ENCODE measurements around the gene TLCD3B. TPM values are rescaled to one million over a fixed set of nuclear protein-coding genes. Genes with fewer than 3 reads are reported as not detected.

The TLCD3B gene
- total RNA-seq, 1 donor from 2014 or later, result 1.4 TPM

DNA sequence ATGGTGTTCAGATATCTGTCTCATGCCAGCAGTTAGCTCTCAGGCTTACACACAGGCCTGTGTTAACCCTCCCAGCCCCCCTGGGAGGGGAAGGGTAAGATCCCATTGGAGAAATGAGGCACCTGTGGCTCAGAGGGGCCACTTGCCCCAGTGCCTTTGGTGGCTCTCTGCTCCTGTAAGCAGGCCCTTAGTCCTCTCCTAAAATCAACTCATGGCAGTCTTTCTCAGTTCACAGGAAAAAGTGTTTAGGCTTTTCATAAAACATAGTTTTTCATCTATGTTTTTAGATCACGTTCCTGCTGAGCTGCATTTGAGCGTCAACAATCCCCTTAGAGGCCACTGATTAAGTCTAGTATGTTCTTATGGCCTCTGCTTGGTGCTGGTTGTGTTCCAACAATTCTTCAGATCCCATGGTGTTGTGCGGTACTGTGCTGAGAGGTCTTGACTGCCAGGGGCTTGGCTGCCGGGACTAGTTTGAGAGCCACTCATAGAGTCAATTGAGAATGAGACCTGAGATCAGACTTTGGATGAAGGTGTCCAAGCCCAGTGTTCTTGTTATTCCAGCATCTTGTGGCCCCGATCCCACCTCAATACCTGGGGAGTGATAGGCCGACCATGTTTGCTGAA, 46.8 kb downstream of the TLCD3B start:
- H3K4me2 ChIP-seq (ENCODE audit: low read length), result no peak overlapping the region
- Mint-ChIP-seq H3K27ac (ENCODE audit: unreplicated experiment) (no peak overlapping the region), H3K9me3 (ENCODE audit: unreplicated experiment) (no peaks in the 10 kb centered on the region), H3K27me3 (ENCODE audit: low read depth, unreplicated experiment) (no peaks in the 10 kb centered on the region), H3K4me3 (ENCODE audit: unreplicated experiment) (no peak overlapping the region), H3K4me1 (ENCODE audit: low read depth, unreplicated experiment) (no peaks in the 10 kb centered on the region), H3K36me3 (ENCODE audit: low read depth, unreplicated experiment) (peaks cover 20% of the 10 kb centered on the region)
- TF ChIP-seq, protein P1, sequence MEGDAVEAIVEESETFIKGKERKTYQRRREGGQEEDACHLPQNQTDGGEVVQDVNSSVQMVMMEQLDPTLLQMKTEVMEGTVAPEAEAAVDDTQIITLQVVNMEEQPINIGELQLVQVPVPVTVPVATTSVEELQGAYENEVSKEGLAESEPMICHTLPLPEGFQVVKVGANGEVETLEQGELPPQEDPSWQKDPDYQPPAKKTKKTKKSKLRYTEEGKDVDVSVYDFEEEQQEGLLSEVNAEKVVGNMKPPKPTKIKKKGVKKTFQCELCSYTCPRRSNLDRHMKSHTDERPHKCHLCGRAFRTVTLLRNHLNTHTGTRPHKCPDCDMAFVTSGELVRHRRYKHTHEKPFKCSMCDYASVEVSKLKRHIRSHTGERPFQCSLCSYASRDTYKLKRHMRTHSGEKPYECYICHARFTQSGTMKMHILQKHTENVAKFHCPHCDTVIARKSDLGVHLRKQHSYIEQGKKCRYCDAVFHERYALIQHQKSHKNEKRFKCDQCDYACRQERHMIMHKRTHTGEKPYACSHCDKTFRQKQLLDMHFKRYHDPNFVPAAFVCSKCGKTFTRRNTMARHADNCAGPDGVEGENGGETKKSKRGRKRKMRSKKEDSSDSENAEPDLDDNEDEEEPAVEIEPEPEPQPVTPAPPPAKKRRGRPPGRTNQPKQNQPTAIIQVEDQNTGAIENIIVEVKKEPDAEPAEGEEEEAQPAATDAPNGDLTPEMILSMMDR (IDR thresholded peaks at IDR 0.05; ENCODE audit: insufficient read depth, low read depth, low read length), result no peak
- TF ChIP-seq EZH2 (IDR thresholded peaks at IDR 0.05; ENCODE audit: insufficient read depth, low read length), result no peak
- no peaks in the 10 kb centered on the region for H3K4me1 ChIP-seq (ENCODE audit: insufficient read depth, low read length)
- DNase-seq (ENCODE audit: low read depth) (no peak), FAIRE-seq (no peak)
- H4K20me1 ChIP-seq (ENCODE audit: insufficient read depth, low read length), result peaks cover 61% of the 10 kb centered on the region
- no peak overlapping the region for H2AFZ ChIP-seq (ENCODE audit: low read depth, low read length)
- H3K79me2 ChIP-seq (ENCODE audit: insufficient read depth, low read length), result peaks cover 3% of the 10 kb centered on the region
- no peak overlapping the region for H3K4me3 ChIP-seq (ENCODE audit: insufficient read depth, low read depth, low read length)
- no peak overlapping the region for H3K9ac ChIP-seq (ENCODE audit: low read length)
- no peaks in the 10 kb centered on the region for H3K27me3 ChIP-seq (ENCODE audit: insufficient read depth, low read length)
- peaks cover 65% of the 10 kb centered on the region for H3K36me3 ChIP-seq (ENCODE audit: insufficient read depth, low read length)
- H3K27ac ChIP-seq (ENCODE audit: low read depth, low read length), result no peak overlapping the region
- H3K9me3 ChIP-seq (ENCODE audit: insufficient read depth, low read depth, low read length), result no peaks in the 10 kb centered on the region

DNA sequence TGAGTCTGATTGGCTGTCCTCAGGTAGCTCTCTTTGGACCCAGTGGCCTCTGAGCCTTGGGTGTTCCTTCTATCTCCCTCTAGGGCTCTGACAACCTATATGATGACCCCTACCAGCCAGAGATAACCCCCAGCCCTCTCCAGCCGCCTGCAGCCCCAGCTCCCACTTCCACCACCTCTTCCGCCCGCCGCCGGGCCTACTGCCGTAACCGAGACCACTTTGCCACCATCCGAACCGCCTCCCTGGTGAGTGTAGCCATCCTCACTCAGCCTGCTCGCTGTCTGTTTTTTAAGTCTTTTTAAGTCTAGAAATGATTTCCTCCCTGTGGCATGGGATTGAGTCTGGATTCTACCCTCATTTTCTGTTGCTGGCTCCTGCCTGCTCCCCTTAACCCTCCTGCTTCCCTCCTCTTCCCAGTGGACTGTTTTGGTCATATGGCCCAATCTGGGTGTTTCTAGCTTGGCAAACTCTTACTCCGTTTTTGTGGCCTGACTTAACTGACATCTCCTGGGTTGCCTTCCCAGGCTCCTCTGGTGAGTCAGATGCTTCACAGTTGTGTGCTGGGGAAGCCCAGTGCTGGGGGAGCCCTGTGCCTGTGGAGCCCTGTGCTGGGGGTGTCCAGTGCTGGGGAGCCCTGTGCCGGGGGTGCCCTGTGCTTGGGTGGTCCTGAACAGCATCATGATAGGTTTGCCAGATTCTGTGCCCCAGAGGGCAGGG, 47.5 kb downstream of the TLCD3B start:
- peaks cover 61% of the 10 kb centered on the region for H4K20me1 ChIP-seq (ENCODE audit: insufficient read depth, low read length)
- no peak overlapping the region for H3K4me3 Mint-ChIP-seq (ENCODE audit: unreplicated experiment)
- no peak overlapping the region for H3K27ac ChIP-seq (ENCODE audit: low read depth, low read length)
- H3K4me1 Mint-ChIP-seq (ENCODE audit: low read depth, unreplicated experiment), result no peaks in the 10 kb centered on the region
- H3K27me3 Mint-ChIP-seq (ENCODE audit: low read depth, unreplicated experiment), result no peaks in the 10 kb centered on the region
- H3K27me3 ChIP-seq (ENCODE audit: insufficient read depth, low read length), result no peaks in the 10 kb centered on the region
- DNase-seq (ENCODE audit: low read depth), result no peak
- peaks cover 20% of the 10 kb centered on the region for H3K36me3 Mint-ChIP-seq (ENCODE audit: low read depth, unreplicated experiment)
- peaks cover 67% of the 10 kb centered on the region for H3K36me3 ChIP-seq (ENCODE audit: insufficient read depth, low read length)
- no peak overlapping the region for H3K4me3 ChIP-seq (ENCODE audit: insufficient read depth, low read depth, low read length)
- no peak for TF ChIP-seq EZH2 (IDR thresholded peaks at IDR 0.05; ENCODE audit: insufficient read depth, low read length)
- TF ChIP-seq, protein P1 (IDR thresholded peaks at IDR 0.05; ENCODE audit: insufficient read depth, low read depth, low read length), result no peak
- no peak overlapping the region for H3K9ac ChIP-seq (ENCODE audit: low read length)
- H3K79me2 ChIP-seq (ENCODE audit: insufficient read depth, low read length), result peaks cover 9% of the 10 kb centered on the region
- H3K9me3 ChIP-seq (ENCODE audit: insufficient read depth, low read depth, low read length), result no peaks in the 10 kb centered on the region
- no peak for FAIRE-seq
- H3K4me2 ChIP-seq (ENCODE audit: low read length), result no peak overlapping the region
- H2AFZ ChIP-seq (ENCODE audit: low read depth, low read length), result no peak overlapping the region
- no peaks in the 10 kb centered on the region for H3K9me3 Mint-ChIP-seq (ENCODE audit: unreplicated experiment)
- H3K27ac Mint-ChIP-seq (ENCODE audit: unreplicated experiment), result no peak overlapping the region
- no peaks in the 10 kb centered on the region for H3K4me1 ChIP-seq (ENCODE audit: insufficient read depth, low read length)
